Gastrocnemius medialis (tissue), 4 donors: ENCODE measurements around the gene CARD14.

Experiments used
- POLR2A ChIP-seq, 2 donors: fragments of 450-650 bp; IDR thresholded peaks; one replicate each; pipeline ENCODE4 v1.6.1; 2017; ENCODE audit warnings: antibody characterized with exemption in 2 of 2, mild to moderate bottlenecking in 2 of 2, moderate library complexity in 2 of 2
- TF ChIP-seq, protein P1 (sequence below), 5 experiments: fragments of 450-650 bp in 3 of 5; fragments of 200-600 bp in 2 of 5; sonication (generic) in 2 of 5; IDR thresholded peaks in 4 of 5; conservative IDR thresholded peaks in 1 of 5; 1 replicate in 4 of 5; 2 replicates in 1 of 5; pipeline ENCODE4 v1.5.1; 2016 to 2019; ENCODE audit warnings: antibody characterized with exemption in 5 of 5, mild to moderate bottlenecking in 3 of 5, moderate library complexity in 3 of 5

DNA sequence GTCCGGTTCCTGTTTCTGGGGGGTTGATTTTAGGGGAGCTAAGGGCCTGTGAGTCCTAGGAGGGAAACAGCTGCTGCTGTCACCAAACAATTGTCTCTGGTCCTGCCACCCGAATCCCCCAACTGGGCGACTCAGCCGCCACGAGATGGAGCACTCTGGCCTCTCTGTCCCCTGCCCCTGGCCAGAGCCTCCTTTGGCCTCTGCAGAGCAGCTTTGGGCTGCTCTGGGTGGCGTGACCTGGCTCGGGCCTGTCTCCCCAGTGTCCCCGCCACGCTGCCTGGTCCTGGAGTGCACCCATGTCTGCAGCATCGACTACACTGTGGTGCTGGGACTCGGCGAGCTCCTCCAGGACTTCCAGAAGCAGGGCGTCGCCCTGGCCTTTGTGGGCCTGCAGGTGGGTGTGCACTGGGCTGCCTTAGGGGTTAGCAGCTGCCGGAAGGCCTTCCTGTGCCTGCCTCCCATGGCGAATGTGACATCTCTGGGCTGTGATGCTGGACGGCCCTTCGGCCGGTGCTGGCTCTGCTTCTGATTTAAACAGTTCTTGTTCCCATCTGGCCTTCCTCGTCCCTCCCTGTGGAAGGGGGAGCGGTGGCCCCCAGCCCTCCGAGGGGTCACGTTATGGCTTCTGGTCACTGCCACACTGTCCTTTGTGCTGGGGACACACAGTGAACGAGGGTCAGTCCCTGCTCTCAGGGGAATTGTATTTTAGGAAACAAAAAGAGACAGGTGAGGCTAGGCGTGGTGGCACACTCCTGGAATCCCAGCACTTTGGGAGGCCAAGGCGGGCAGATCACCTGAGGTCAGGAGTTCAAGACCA, 79.3 kb downstream of the CARD14 start:
- TF ChIP-seq, protein P1, sequence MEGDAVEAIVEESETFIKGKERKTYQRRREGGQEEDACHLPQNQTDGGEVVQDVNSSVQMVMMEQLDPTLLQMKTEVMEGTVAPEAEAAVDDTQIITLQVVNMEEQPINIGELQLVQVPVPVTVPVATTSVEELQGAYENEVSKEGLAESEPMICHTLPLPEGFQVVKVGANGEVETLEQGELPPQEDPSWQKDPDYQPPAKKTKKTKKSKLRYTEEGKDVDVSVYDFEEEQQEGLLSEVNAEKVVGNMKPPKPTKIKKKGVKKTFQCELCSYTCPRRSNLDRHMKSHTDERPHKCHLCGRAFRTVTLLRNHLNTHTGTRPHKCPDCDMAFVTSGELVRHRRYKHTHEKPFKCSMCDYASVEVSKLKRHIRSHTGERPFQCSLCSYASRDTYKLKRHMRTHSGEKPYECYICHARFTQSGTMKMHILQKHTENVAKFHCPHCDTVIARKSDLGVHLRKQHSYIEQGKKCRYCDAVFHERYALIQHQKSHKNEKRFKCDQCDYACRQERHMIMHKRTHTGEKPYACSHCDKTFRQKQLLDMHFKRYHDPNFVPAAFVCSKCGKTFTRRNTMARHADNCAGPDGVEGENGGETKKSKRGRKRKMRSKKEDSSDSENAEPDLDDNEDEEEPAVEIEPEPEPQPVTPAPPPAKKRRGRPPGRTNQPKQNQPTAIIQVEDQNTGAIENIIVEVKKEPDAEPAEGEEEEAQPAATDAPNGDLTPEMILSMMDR (IDR thresholded peaks at IDR 0.05 in 4 of 5, conservative IDR thresholded peaks at IDR 0.05 in 1 of 5), result no peak
- TF ChIP-seq POLR2A (IDR thresholded peaks at IDR 0.05), result no peak
